Fibroblast of skin of left biceps (primary cell): ENCODE results near the gene VWA5A.
"Not testable (repeated sequence)": the region's sequence is repeated elsewhere in the genome, so short reads cannot be mapped to it uniquely, and the experiment has no call there.

Source experiments
- DNase-seq, 2 experiments: peaks; one replicate each; pipeline ENCODE4 v3.0.0-alpha.2; 2013; ENCODE audit warnings: low read depth in 2 of 2

Gene VWA5A

GRCh38 chr11:124090996-124091395 lies 24.3 kb upstream of the VWA5A start:
- no peak for DNase-seq

DNA sequence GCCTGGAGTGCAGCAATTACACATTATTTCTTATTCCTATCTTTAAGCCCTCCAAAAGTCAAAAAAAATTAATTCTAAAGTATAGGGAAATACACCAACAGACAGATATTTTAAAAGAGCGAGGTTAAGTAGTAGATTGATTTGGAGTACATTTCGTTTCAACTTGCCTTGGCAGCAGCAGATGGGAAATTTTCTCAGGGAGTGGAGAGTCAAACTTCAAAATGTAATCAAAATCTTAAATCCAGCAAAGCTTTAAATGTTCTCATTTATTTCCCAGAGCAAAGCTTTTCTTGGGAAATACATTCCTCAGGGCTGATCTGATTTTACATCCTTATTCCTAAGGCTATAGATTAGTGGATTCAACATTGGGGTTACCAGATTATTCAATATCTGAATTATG lies 21.9 kb upstream of the VWA5A start:
- DNase-seq = no peak

GRCh38 chr11:124094731-124095130 lies 20.5 kb upstream of the VWA5A start:
- DNase-seq = no peak

DNA sequence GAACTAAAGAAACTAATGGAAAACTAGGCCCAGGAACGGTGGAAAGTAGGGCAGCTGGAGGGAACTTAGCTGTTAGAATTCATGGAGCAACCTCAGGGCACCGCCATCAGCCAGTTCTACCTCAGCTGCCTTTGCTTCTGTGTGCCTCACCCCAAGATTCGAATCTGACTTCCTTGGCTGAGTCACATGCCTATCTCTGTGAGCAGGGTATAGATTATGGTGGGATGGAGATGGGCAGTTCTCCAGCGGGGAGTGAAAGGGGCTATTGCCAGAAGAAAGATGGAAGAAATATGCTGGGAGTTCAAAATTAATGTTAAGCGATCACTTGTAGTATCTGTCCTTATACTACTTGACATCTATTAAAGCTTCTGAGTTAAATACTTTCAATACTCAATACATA lies 18.9 kb upstream of the VWA5A start:
- DNase-seq = no peak

DNA sequence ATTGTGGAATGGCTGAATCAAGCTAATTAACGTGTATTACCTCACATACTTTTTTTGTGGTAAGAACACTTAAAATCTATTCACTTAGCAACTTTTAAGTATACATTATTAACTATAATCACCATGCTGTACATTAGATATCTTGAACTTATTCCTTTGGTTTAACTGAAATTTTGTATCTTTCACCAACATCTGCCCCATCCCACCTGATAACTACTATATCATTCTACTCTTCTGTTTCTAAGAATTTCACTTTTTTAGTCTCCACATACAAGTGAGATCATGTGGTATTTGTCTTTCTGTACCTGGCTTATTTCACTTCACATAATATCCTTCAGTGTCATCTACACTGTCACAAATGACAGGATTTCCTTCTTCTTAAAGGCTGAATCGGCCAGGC lies 17.1 kb upstream of the VWA5A start:
- no peak for DNase-seq

GRCh38 chr11:124101737-124102136 lies 13.5 kb upstream of the VWA5A start:
- no peak for DNase-seq

GRCh38 chr11:124108156-124108555 lies 7.1 kb upstream of the VWA5A start:
- DNase-seq = no peak

GRCh38 chr11:124109377-124109776 lies 5.9 kb upstream of the VWA5A start:
- DNase-seq = no peak

DNA sequence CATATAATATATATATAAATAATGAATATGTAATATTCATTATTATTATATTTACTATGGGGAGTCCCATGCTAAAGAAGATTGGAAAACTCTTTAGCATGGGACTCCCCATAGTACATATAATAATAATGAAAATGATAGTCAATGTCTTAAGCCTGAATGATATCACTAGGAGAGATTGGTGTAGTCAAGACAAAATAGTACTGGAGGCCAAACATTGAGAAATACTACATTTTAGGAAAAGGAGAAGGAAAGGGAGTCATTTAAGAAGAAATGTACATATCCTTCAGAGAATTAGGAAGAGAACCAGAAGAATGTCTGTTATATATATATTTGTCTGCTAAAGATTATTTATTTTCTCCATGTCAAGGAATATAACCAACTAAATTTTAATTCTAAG lies 5.0 kb upstream of the VWA5A start:
- DNase-seq = no peak

DNA sequence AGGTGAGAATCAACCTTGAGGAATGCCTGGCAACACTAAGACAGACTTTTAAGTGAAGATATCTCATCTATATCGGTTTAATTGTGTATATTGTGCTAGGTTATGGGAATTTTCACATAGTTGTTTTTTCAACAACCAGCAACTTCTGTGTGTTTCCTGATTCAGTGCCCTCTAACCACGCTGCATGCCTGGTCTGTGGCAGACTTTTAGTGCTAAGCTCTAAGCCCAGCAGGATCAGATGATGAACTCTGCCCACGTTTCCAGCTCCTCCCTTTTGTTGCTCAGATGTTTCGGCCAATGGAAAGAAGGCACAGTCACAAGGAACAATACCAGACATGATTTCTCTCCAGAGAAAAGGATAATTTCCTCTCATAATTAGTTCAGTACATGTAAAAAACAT lies 1.4 kb upstream of the VWA5A start:
- no peak for DNase-seq

- DNase-seq = no peak
Observed at GRCh38 chr11:124115782-124116616, 749 bp downstream of the VWA5A start.

- no peak for DNase-seq
Observed at GRCh38 chr11:124119103-124119502, 3.9 kb downstream of the VWA5A start.

DNA sequence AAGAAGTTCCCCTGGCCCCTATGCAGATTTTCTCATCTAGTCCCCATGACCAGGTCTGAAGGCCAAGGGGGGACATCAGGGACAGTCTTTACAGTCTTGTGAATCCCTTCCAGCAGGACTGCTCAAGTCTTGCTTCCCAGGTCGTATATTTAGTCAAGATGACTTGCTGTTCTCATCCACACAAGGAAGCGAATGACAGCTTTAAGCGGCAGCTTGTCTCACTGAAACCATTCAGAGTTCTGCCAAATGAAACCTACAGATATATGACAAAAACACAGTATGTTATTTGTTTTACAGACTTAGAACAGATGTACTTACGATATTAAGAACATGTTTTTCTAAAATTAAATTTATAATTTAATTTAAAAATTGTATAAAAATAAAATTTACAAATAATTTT lies 5.6 kb downstream of the VWA5A start:
- DNase-seq = no peak

- no peak for DNase-seq
Observed at GRCh38 chr11:124122123-124122522, 6.9 kb downstream of the VWA5A start.

- no peak for DNase-seq
Observed at GRCh38 chr11:124123622-124124021, 8.4 kb downstream of the VWA5A start.

DNA sequence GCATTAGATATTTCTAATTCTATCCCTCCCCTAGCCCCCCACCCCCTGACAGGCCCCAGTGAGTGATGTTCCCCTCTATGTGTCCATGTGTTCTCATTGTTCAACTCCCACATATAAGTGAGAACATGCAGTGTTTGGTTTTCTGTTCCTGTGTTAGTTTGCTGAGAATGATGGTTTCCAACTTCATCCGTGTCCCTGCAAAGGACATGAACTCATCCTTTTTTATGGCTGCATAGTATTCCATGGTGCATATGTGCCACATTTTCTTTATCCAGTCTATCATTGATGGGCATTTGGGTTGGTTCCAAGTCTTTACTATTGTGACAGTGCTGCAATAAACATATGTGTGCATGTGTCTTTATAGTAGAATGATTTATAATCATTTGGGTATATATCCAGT lies 11.9 kb downstream of the VWA5A start:
- not testable (repeated sequence) for DNase-seq

DNA sequence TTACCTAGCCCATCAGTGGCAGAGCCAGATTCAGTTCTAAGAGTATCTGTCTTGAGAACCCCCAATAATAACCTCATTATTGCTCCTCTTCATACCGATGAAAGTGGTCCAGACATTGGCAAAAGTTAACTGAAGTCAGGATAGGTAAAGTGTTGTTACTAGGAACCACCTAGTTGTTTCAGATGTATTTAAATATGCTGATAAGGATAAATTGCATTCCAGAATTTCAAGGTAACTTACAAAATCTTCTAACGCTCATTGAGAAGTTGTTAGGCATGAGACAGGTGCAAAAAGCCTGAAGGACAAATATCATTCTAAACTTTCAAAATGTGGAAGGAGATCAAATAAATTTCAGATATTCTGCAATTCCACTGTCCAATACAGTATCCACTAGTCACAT lies 27.8 kb downstream of the VWA5A start:
- DNase-seq = no peak

GRCh38 chr11:124147951-124148350 lies 32.7 kb downstream of the VWA5A start:
- DNase-seq = no peak

- DNase-seq = no peak
Observed at GRCh38 chr11:124150684-124151083, 35.4 kb downstream of the VWA5A start.

- DNase-seq = no peak
Observed at GRCh38 chr11:124152770-124153407, 37.6 kb downstream of the VWA5A start.

DNA sequence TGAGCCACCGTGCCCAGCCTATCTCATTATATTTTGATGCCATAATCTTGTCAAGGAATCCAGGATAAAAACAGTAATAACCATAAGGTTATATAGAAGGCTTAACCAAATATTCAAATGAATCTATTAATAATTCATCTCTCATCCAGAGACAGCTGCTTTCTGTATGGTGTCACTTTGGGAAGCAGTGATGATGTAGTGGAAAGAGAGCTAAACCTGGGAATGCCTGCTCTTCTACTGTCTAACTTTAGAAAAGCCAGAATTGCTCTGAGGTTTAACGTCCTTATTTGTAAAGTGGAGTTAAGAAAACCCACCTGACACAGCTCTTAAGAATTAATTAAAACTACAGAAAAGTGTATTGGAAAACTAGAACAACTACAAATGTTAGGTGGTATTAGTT lies 38.6 kb downstream of the VWA5A start:
- no peak for DNase-seq

- no peak for DNase-seq
Observed at GRCh38 chr11:124159481-124159880, 44.2 kb downstream of the VWA5A start.

DNA sequence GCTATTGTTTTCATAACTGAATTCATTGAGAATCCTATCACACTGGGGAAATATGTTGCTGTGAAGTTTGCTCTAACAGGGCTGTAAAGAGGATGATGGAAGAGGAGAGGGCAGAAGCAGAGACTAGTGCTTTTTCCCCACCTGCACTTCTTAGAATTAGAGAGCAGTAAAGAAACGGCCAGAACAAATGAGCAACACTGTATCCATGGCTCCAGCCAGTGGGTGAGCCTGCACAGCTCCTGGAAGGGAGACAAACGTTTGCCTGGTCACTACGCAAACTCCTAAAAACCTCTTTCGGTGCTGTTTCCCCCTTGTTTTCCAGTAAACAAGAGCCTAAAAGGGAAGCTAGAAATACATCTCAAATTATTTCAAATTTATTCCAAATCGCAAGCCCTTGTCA lies 45.7 kb downstream of the VWA5A start:
- no peak for DNase-seq

GRCh38 chr11:124167826-124168231 lies 52.6 kb downstream of the VWA5A start:
- DNase-seq = no peak
